Ascending aorta (tissue), 2 donors: ENCODE measurements around the gene SLC25A42. TPM values are rescaled to one million over a fixed set of nuclear protein-coding genes. Genes with fewer than 3 reads are reported as not detected.
A peak's percentile ranks its signal among the peaks of the same experiment; 100 is the strongest.

Experiments
- DNase-seq, 2 donors: peaks; one replicate each; pipeline ENCODE4 v3.0.0-alpha.2; 2019; ENCODE audit warnings: low spot score in 2 of 2
- H3K27ac ChIP-seq, 2 donors: fragments of 200-600 bp; sonication (generic); one replicate each; pipeline ENCODE4 v1.5.1; 2016 to 2017; ENCODE audit warnings: mild to moderate bottlenecking in 1 of 2
- H3K27me3 ChIP-seq: fragments of 200-600 bp; sonication (generic); one replicate; pipeline ENCODE4 v1.5.1; 2017
- H3K36me3 ChIP-seq, 2 donors: fragments of 200-600 bp; sonication (generic); one replicate each; pipeline ENCODE4 v1.5.1; 2016
- H3K4me1 ChIP-seq, 2 donors: fragments of 200-600 bp; sonication (generic); one replicate each; pipeline ENCODE4 v1.5.1; 2016 to 2017; ENCODE audit warnings: mild to moderate bottlenecking in 1 of 2
- H3K4me3 ChIP-seq, 2 donors: fragments of 200-600 bp; sonication (generic); one replicate each; pipeline ENCODE4 v1.5.1; 2016 to 2017; ENCODE audit warnings: mild to moderate bottlenecking in 1 of 2
- H3K9me3 ChIP-seq, 2 donors: fragments of 200-600 bp; sonication (generic); one replicate each; pipeline ENCODE4 v1.5.1; 2016
- intact Hi-C: fragments of 100-400 bp; cut with DNase I; formaldehyde crosslinking; loops from one replicate; pipeline ENCODE4 v1.15.1; 2023
- total RNA-seq: library from RNA; depleted of rRNA; stranded (reverse); fragments of >200 nt; gene quantifications from one replicate; pipeline ENCODE4 v1.1.0, GENCODE V29; 2016
- TF ChIP-seq, protein P1 (sequence below), 3 experiments: fragments of 200-600 bp in 2 of 3; fragments of 450-650 bp in 1 of 3; sonication (generic) in 2 of 3; IDR thresholded peaks; one replicate each; pipeline ENCODE4 v1.5.1; 2016 to 2019; ENCODE audit warnings: antibody characterized with exemption in 3 of 3, mild to moderate bottlenecking in 1 of 3, moderate library complexity in 1 of 3

SLC25A42 gene
- total RNA-seq, 1 donor from 2014 or later = 8.9 TPM

DNA sequence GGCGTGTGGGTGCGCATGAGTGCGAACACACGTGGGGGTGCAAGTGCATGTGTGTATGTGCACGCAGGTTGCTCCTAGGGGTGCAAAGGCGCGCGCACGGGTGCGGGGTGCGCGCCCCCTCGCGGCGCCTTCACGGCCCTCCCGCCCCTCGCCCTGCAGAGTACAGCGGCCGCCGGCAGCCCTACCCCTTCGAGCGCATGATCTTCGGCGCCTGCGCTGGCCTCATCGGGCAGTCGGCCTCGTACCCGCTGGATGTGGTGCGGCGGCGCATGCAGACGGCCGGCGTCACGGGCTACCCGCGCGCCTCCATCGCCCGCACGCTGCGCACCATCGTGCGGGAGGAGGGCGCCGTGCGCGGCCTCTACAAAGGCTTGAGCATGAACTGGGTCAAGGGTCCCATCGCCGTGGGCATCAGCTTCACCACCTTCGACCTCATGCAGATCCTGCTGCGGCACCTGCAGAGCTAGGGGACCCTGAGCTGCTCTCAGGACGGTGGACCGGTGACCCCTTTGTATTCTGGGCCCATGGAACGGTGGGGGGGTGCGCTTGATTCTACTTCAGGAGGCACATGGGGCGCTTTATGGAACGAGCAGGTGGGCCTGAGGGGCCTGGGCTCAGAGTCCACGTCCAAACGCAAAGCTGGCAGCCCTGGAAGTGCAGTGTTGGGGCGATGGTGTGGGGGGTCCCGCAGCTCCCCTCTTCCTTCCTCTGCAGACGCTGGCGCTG lies 46.8 kb downstream of the SLC25A42 start:
- peak overlapping the region in 1 of 2 donors; percentile 26 for H3K4me3 ChIP-seq
- H3K36me3 ChIP-seq = peaks cover 0 to 4% of the 10 kb centered on the region in 2 donors
- DNase-seq = no peak
- intact Hi-C loops = no loop called here
- H3K9me3 ChIP-seq = no peaks in the 10 kb centered on the region
- no peaks in the 10 kb centered on the region for H3K27me3 ChIP-seq
- peaks cover 0 to 6% of the 10 kb centered on the region in 2 donors for H3K4me1 ChIP-seq
- H3K27ac ChIP-seq = no peak overlapping the region
- TF ChIP-seq, protein P1, sequence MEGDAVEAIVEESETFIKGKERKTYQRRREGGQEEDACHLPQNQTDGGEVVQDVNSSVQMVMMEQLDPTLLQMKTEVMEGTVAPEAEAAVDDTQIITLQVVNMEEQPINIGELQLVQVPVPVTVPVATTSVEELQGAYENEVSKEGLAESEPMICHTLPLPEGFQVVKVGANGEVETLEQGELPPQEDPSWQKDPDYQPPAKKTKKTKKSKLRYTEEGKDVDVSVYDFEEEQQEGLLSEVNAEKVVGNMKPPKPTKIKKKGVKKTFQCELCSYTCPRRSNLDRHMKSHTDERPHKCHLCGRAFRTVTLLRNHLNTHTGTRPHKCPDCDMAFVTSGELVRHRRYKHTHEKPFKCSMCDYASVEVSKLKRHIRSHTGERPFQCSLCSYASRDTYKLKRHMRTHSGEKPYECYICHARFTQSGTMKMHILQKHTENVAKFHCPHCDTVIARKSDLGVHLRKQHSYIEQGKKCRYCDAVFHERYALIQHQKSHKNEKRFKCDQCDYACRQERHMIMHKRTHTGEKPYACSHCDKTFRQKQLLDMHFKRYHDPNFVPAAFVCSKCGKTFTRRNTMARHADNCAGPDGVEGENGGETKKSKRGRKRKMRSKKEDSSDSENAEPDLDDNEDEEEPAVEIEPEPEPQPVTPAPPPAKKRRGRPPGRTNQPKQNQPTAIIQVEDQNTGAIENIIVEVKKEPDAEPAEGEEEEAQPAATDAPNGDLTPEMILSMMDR (IDR thresholded peaks at IDR 0.05) = peak in 1 of 3 experiments; percentile 30

GRCh38 chr19:19111136-19111835 lies 47.5 kb downstream of the SLC25A42 start:
- TF ChIP-seq, protein P1 (IDR thresholded peaks at IDR 0.05) = no peak
- H3K9me3 ChIP-seq = no peaks in the 10 kb centered on the region
- H3K4me1 ChIP-seq = peaks cover 0 to 6% of the 10 kb centered on the region in 2 donors
- no peak overlapping the region for H3K4me3 ChIP-seq
- no peak overlapping the region for H3K27ac ChIP-seq
- intact Hi-C loops = no loop called here
- no peak for DNase-seq
- no peaks in the 10 kb centered on the region for H3K27me3 ChIP-seq
- peaks cover 0 to 4% of the 10 kb centered on the region in 2 donors for H3K36me3 ChIP-seq

- peaks cover 0 to 4% of the 10 kb centered on the region in 2 donors for H3K36me3 ChIP-seq
- intact Hi-C loops = no loop called here
- TF ChIP-seq, protein P1 (IDR thresholded peaks at IDR 0.05) = no peak
- no peak overlapping the region for H3K27ac ChIP-seq
- H3K9me3 ChIP-seq = no peaks in the 10 kb centered on the region
- H3K4me1 ChIP-seq = peaks cover 0 to 6% of the 10 kb centered on the region in 2 donors
- no peak overlapping the region for H3K4me3 ChIP-seq
- DNase-seq = no peak
- no peaks in the 10 kb centered on the region for H3K27me3 ChIP-seq
Observed at GRCh38 chr19:19111967-19112580, 48.3 kb downstream of the SLC25A42 start.

DNA sequence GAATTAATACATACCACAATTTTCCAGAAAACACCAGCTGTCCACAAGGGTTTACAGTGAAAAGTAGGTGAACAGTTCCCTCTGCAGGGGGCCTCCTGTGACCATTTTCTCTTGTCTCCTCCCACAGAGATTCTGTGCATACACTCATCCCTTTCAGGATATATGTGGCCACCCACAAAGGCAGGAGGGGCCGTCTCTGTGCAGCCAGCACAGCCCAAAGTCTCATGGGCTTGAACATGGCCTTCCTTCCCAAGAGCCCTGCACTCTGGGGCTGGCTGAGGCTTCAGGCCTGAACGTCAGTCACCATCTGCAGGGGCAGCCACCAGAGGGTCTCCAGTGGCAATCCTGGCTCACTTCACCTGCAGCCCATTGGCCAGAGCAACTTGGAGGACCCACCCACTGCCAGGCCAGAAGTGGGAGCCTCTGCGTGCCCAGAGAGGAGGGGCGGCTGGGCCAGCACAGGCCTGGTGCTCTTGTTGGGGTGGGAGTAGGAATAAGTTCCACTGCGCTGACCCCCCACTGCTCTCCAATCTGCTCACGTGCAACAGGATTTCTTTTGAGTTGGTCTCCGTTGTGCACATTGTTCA lies 49.3 kb downstream of the SLC25A42 start:
- intact Hi-C loops = no loop called here
- no peak for DNase-seq
- TF ChIP-seq, protein P1 (IDR thresholded peaks at IDR 0.05) = no peak
- H3K9me3 ChIP-seq = no peaks in the 10 kb centered on the region
- no peaks in the 10 kb centered on the region for H3K36me3 ChIP-seq
- no peak overlapping the region for H3K4me3 ChIP-seq
- H3K27ac ChIP-seq = no peak overlapping the region
- peaks cover 0 to 6% of the 10 kb centered on the region in 2 donors for H3K4me1 ChIP-seq
- no peaks in the 10 kb centered on the region for H3K27me3 ChIP-seq

DNA sequence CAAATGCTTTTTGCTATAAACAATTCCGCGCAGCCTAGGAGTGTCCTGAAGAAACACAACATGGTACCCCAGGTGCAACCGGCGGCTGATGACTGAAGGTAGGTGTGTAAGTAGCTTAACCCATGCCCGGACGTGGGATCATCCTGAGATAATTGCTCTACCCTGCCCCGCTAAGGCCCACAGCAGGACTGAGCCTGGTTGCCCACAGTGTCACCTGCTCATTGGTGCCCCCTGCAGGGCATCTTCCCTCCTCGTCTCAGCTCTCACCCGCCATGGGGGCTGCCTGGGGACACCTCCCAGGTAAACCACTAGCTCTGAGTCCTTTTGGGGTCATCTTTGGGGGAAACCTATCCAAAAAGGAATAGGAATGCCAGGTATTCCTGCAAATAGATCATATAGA lies 52.2 kb downstream of the SLC25A42 start:
- peaks cover 7 to 12% of the 10 kb centered on the region in 2 donors for H3K36me3 ChIP-seq
- TF ChIP-seq, protein P1 (IDR thresholded peaks at IDR 0.05) = peak in 2 of 3 experiments; percentile 14 to 31
- no peaks in the 10 kb centered on the region for H3K9me3 ChIP-seq
- H3K27ac ChIP-seq = no peak overlapping the region
- H3K27me3 ChIP-seq = no peaks in the 10 kb centered on the region
- no peaks in the 10 kb centered on the region for H3K4me1 ChIP-seq
- H3K4me3 ChIP-seq = no peak overlapping the region
- DNase-seq = no peak
- intact Hi-C loops = no loop called here
